SU-DHL-6 (cell line): ENCODE measurements around the gene ATG16L1.

Source experiments
- H2AFZ ChIP-seq: fragments of 200-600 bp; sonication (generic); 2 replicates; pipeline ENCODE4 v1.6.1; 2014; ENCODE audit warnings: low read depth, mild to moderate bottlenecking, moderate library complexity, mixed read lengths, antibody characterized with exemption, low read length; ENCODE audit not compliant: severe bottlenecking
- H3F3A ChIP-seq: fragments of 200-600 bp; shearing (Covaris generic); 2 replicates; pipeline ENCODE4 v1.6.0; 2016; ENCODE audit warnings: antibody characterized with exemption, mild to moderate bottlenecking; ENCODE audit not compliant: insufficient read depth
- H3K27ac ChIP-seq: fragments of 200-600 bp; sonication (generic); 2 replicates; pipeline ENCODE4 v1.5.1; 2016; ENCODE audit warnings: low read depth, mild to moderate bottlenecking, low read length, moderate library complexity, mixed read lengths
- H3K27me3 ChIP-seq: fragments of 200-600 bp; sonication (generic), shearing (Covaris generic); 2 replicates; pipeline ENCODE4 v1.6.0; 2014; ENCODE audit warnings: mild to moderate bottlenecking, low read length
- H3K36me3 ChIP-seq: fragments of 200-600 bp; sonication (generic); 2 replicates; pipeline ENCODE4 v1.6.1; 2014; ENCODE audit warnings: mild to moderate bottlenecking, low read length, mixed read lengths
- H3K4me2 ChIP-seq: fragments of 300-600, 200-600 bp; shearing (Covaris generic), sonication (generic); 2 replicates; pipeline ENCODE4 v1.6.0; 2014; ENCODE audit warnings: low read length, low read depth, mild to moderate bottlenecking; ENCODE audit not compliant: poor library complexity, severe bottlenecking
- H3K4me3 ChIP-seq: fragments of 200-600 bp; sonication (generic); 2 replicates; pipeline ENCODE4 v1.5.1; 2014; ENCODE audit warnings: antibody characterized with exemption, low read length, mild to moderate bottlenecking, mixed read lengths; ENCODE audit not compliant: insufficient read depth, poor library complexity, severe bottlenecking
- H3K79me2 ChIP-seq: fragments of 200-600 bp; sonication (generic); 2 replicates; pipeline ENCODE4 v1.6.1; 2014; ENCODE audit warnings: mild to moderate bottlenecking, low read length, moderate library complexity; ENCODE audit not compliant: insufficient read depth
- H3K9ac ChIP-seq: fragments of 200-600 bp; sonication (generic); 2 replicates; pipeline ENCODE4 v1.7.0; 2014; ENCODE audit warnings: mild to moderate bottlenecking, low read length
- H3K9me2 ChIP-seq: fragments of 200-600 bp; sonication (generic); replicated peaks from 2 replicates; pipeline ENCODE4 v1.6.1; 2014; ENCODE audit warnings: low read length; ENCODE audit not compliant: insufficient read depth
- H3K9me3 ChIP-seq: fragments of 200-600 bp; sonication (generic); 2 replicates; pipeline ENCODE4 v1.6.1; 2014; ENCODE audit warnings: low read length, mixed read lengths; ENCODE audit not compliant: insufficient read depth
- H4K20me1 ChIP-seq: fragments of 200-600 bp; sonication (generic); 2 replicates; pipeline ENCODE4 v1.6.1; 2014; ENCODE audit warnings: low read depth, mild to moderate bottlenecking, antibody characterized with exemption, low read length, moderate library complexity, mixed read lengths
- EZH2phosphoT487 ChIP-seq: fragments of 200-600 bp; sonication (generic), shearing (Covaris generic); conservative IDR thresholded peaks from 2 replicates; pipeline ENCODE4 v1.6.1; 2018; ENCODE audit warnings: mild to moderate bottlenecking, antibody characterized with exemption, low read length, moderate library complexity, mixed read lengths
- TF ChIP-seq, protein P1 (sequence below): fragments of 200-600 bp; sonication (generic); IDR thresholded peaks from one replicate; pipeline ENCODE4 v1.5.1; 2017; ENCODE audit warnings: antibody characterized with exemption, mild to moderate bottlenecking, low read length, moderate library complexity; ENCODE audit not compliant: insufficient read depth, poor library complexity, severe bottlenecking

Gene ATG16L1

DNA sequence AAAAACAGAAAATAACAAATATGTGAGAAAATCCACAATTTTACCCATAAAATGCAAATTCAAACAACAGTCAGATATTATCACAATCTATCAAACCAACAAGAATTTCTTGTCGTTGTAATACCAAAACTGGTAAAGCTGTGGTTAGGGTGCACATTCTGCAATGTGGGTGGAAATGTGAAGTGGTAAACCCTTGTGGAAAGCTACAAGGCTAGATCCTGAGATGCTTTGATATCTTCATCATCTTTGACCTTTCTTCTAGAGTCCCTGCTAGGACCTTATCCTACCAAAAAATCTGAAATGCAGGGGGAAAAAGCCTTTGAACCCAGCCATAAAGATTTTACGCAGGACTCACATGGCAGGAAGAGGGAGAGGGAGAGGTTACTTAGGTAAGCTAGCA lies 17.2 kb upstream of the ATG16L1 start:
- TF ChIP-seq EZH2phosphoT487, result no peak
- TF ChIP-seq, protein P1, sequence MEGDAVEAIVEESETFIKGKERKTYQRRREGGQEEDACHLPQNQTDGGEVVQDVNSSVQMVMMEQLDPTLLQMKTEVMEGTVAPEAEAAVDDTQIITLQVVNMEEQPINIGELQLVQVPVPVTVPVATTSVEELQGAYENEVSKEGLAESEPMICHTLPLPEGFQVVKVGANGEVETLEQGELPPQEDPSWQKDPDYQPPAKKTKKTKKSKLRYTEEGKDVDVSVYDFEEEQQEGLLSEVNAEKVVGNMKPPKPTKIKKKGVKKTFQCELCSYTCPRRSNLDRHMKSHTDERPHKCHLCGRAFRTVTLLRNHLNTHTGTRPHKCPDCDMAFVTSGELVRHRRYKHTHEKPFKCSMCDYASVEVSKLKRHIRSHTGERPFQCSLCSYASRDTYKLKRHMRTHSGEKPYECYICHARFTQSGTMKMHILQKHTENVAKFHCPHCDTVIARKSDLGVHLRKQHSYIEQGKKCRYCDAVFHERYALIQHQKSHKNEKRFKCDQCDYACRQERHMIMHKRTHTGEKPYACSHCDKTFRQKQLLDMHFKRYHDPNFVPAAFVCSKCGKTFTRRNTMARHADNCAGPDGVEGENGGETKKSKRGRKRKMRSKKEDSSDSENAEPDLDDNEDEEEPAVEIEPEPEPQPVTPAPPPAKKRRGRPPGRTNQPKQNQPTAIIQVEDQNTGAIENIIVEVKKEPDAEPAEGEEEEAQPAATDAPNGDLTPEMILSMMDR, result no peak
- no peak overlapping the region for H2AFZ ChIP-seq
- H3K9ac ChIP-seq, result no peak overlapping the region
- no peaks in the 10 kb centered on the region for H4K20me1 ChIP-seq
- no peak overlapping the region for H3K27ac ChIP-seq
- no peak overlapping the region for H3K4me3 ChIP-seq
- H3K36me3 ChIP-seq, result no peaks in the 10 kb centered on the region
- H3K9me2 ChIP-seq, result no peaks in the 10 kb centered on the region
- no peaks in the 10 kb centered on the region for H3F3A ChIP-seq
- H3K9me3 ChIP-seq, result no peaks in the 10 kb centered on the region
- H3K27me3 ChIP-seq, result no peaks in the 10 kb centered on the region
- H3K79me2 ChIP-seq, result no peaks in the 10 kb centered on the region
- H3K4me2 ChIP-seq, result no peak overlapping the region

DNA sequence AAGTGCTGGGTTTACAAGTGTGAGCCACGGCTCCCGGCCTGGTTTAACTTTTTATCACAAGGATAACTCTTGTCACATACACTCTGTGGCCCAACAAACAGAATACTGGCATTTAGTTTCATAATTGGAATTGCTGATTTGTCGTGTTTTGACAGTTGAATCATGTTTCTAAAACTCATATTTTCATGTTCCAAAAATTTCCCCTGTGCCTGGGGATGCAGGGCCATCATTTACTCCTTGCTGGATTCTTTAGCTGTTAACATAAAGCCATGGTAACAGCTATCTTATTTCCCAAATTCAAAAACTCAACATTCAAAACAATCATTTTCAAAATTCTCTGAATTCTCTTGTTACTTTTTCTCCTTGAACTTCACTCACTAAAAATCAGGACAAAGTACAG lies 16.5 kb upstream of the ATG16L1 start:
- Histone ChIP-seq H3K9me3 (no peaks in the 10 kb centered on the region), H3K4me2 (no peak overlapping the region), H3K27me3 (no peaks in the 10 kb centered on the region), H3K9ac (no peak overlapping the region), H3K36me3 (no peaks in the 10 kb centered on the region), H4K20me1 (no peaks in the 10 kb centered on the region), H3K79me2 (no peaks in the 10 kb centered on the region), H3K4me3 (no peak overlapping the region), H3K9me2 (no peaks in the 10 kb centered on the region), H3K27ac (no peak overlapping the region), H2AFZ (no peak overlapping the region), H3F3A (no peaks in the 10 kb centered on the region)
- no peak for TF ChIP-seq EZH2phosphoT487
- TF ChIP-seq, protein P1, result no peak

DNA sequence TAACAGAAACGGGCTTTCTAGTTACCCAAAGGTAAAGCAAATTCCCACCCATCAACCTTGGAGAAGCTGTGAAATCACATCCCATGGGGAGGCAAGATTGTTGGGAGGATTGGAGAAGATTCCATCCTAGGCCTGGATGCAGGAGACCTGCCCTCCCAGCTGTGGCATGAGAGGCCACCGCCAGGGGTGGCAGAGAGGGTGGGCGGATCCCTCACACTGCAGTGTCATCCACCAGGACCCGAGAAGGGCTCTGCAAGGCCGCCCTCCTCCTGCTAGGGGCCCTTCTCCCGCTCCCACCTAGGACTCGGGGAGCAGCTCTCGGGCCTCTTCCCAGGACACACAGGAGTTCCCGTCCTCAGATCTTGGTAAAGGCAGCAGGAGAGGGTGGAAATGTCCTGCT lies 15.5 kb upstream of the ATG16L1 start:
- Histone ChIP-seq H3K36me3 (no peaks in the 10 kb centered on the region), H3F3A (no peaks in the 10 kb centered on the region), H4K20me1 (no peaks in the 10 kb centered on the region), H3K27me3 (no peaks in the 10 kb centered on the region), H3K9me2 (no peaks in the 10 kb centered on the region), H2AFZ (no peak overlapping the region), H3K4me2 (no peak overlapping the region), H3K9me3 (no peaks in the 10 kb centered on the region), H3K4me3 (no peak overlapping the region), H3K27ac (no peak overlapping the region), H3K9ac (no peak overlapping the region), H3K79me2 (no peaks in the 10 kb centered on the region)
- TF ChIP-seq EZH2phosphoT487, result no peak
- TF ChIP-seq, protein P1, result no peak
